Subcutaneous adipose tissue (tissue), 4 donors: ENCODE data around the gene PSEN2. TPM values are rescaled to one million over a fixed set of nuclear protein-coding genes. Genes with fewer than 3 reads are reported as not detected.

Experiments
- CTCF ChIP-seq: fragments of 450-650 bp; IDR thresholded peaks from one replicate; pipeline ENCODE4 v1.5.1; 2016; ENCODE audit warnings: low read depth, mild to moderate bottlenecking, control low read depth, antibody characterized with exemption, moderate library complexity
- total RNA-seq, 4 donors: library from RNA; depleted of rRNA; stranded (reverse); fragments of >200 nt; gene quantifications; one replicate each; pipeline ENCODE4 v1.1.0, GENCODE V29; 2016

Gene PSEN2
- total RNA-seq, 4 donors from 2014 or later: 14.2 to 37.0 (median 26.5) TPM

DNA sequence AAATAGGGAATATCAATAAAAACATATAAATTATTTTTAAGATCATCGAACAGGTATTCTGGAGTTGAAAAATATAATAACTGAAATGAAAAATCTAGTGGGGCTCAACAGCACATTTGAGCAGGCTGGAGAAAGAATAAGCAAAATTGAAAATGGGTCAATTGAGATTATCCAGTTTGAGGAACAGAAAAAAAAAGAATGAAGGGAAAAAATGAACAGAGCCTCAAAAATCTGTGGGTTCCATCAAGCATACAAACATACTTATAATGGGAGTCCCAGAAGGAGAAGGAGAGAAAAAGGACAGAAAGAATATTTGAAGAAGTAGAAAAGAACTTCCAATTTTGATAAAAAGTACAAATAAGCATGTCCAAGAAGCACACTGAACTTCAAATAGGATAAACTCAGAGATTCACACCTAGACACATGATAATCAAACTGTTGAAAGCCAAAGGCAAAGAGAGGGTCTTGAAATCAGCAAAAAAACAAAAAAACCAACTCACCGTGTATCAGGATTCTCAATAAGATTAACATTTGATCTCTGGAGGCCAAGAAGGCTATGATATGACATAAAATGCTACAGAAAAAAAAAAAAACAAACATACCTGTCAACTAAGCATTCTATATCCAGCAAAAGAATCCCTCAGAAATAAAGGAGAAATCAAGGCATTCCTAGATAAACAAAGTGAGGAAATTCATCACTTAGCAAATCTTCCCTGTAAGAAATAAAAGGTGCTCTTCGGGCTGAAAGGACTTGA, 64.2 kb downstream of the PSEN2 start:
- TF ChIP-seq CTCF: no peak

GRCh38 chr1:226937940-226938725, 67.7 kb downstream of the PSEN2 start:
- TF ChIP-seq CTCF: no peak

DNA sequence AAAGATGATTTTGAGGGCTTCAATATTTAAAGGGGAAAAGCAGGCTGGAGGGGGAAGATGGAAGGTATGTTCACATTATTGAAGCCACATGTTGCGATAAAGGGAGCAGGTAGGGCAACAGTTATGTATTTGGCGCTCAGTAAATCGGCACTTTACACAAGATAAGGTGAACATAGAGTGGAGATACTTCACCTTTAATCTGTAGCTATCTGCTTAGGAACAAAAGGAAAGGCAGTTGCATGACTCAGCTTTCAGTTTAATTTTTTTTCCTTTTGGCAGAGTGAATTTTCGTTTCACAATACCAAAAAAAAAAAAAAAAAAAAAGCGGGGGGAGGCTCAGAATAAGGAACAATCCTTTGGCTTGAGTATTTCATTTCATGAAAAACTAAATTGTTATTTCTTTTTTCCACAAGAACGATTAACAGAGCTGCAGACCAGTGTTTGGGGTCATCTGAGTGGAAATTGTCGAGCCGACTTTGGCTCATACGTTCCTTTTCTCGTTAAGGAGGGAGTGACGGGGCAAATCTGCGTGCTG, 68.6 kb downstream of the PSEN2 start:
- no peak for TF ChIP-seq CTCF

DNA sequence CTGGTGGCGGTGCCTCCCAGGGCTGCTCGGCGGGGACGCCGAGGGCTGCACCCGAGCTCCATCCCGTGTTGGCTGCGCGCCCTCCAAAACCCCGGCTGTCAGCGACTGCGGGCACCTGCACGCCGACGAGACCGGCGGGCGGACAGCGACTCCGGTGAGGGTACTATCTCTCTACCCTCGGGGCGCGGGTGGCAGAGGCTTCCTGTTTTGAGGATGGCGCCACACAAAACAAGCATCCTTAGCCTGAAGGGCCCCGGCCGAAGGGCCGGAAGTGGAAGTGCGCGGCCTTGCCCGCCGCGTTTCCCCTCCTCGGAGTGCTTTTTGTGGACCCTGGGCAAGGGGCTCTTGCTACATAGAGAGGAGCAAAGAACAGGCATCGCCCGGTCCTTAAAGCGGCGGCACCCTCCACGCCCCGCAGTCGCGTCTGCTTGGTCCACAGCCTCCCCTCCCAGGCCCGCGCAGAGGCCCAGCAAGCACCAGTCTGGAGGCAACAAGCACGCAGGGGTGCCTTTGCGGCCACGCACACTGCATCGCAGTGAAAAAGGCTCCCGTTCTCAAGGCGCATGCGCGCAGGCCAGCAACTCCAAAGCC, 69.1 kb downstream of the PSEN2 start:
- no peak for TF ChIP-seq CTCF

GRCh38 chr1:226940029-226940805, 69.8 kb downstream of the PSEN2 start, which contains the start of gene COQ8A:
Gene COQ8A (plus strand): TSS chr1:226940294. CDS start chr1:226961386, 21,092 bp downstream.
- no peak for TF ChIP-seq CTCF

- no peak for TF ChIP-seq CTCF
These were observed 70.3 kb downstream of the PSEN2 start for GRCh38 chr1:226940806-226941067.
